GM23248 (cell line): ENCODE measurements around the gene SMIM10L2A. TPM values are rescaled to one million over a fixed set of nuclear protein-coding genes. Genes with fewer than 3 reads are reported as not detected.

ENCODE experiments used
- DNase-seq: peaks from one replicate; pipeline ENCODE4 v3.0.0-alpha.2; 2015
- H2AFZ ChIP-seq: fragments of 200-600 bp; sonication (generic); 2 replicates; pipeline ENCODE4 v1.6.1; 2016; ENCODE audit warnings: antibody characterized with exemption
- H3F3A ChIP-seq: fragments of 200-600 bp; sonication (generic); 2 replicates; pipeline ENCODE4 v1.6.1; 2016; ENCODE audit warnings: mild to moderate bottlenecking, antibody characterized with exemption, mixed run types; ENCODE audit not compliant: insufficient read depth
- H3K27ac ChIP-seq: fragments of 200-600 bp; sonication (generic); 2 replicates; pipeline ENCODE4 v1.5.1; 2016; ENCODE audit warnings: mild to moderate bottlenecking
- H3K27me3 ChIP-seq: fragments of 200-600 bp; sonication (generic); replicated peaks from 2 replicates; pipeline ENCODE4 v1.6.1; 2016; ENCODE audit warnings: mild to moderate bottlenecking; ENCODE audit not compliant: insufficient read depth
- H3K36me3 ChIP-seq: fragments of 200-600 bp; sonication (generic); 2 replicates; pipeline ENCODE4 v1.6.1; 2016; ENCODE audit warnings: low read depth, mild to moderate bottlenecking
- H3K4me1 ChIP-seq: fragments of 200-600 bp; sonication (generic); 2 replicates; pipeline ENCODE4 v1.6.1; 2016; ENCODE audit warnings: mild to moderate bottlenecking; ENCODE audit not compliant: insufficient read depth
- H3K4me2 ChIP-seq: fragments of 200-600 bp; sonication (generic); one replicate; pipeline ENCODE4 v1.6.1; 2016; ENCODE audit warnings: mild to moderate bottlenecking; ENCODE audit not compliant: unreplicated experiment
- H3K4me3 ChIP-seq: fragments of 200-600 bp; sonication (generic); 2 replicates; pipeline ENCODE4 v1.5.1; 2016; ENCODE audit warnings: mild to moderate bottlenecking
- H3K79me2 ChIP-seq: fragments of 200-600 bp; sonication (generic); 2 replicates; pipeline ENCODE4 v1.6.1; 2016; ENCODE audit warnings: mild to moderate bottlenecking; ENCODE audit not compliant: insufficient read depth
- H3K9ac ChIP-seq: fragments of 200-600 bp; sonication (generic); 2 replicates; pipeline ENCODE4 v1.6.1; 2016; ENCODE audit warnings: mild to moderate bottlenecking
- H3K9me2 ChIP-seq: fragments of 200-600 bp; sonication (generic); 2 replicates; pipeline ENCODE4 v1.6.1; 2016; ENCODE audit warnings: mixed run types, mild to moderate bottlenecking, moderate library complexity; ENCODE audit not compliant: insufficient read depth
- H3K9me3 ChIP-seq: fragments of 200-600 bp; sonication (generic); one replicate; pipeline ENCODE4 v1.6.1; 2017; ENCODE audit warnings: low read depth
- H4K20me1 ChIP-seq: fragments of 200-600 bp; sonication (generic); 2 replicates; pipeline ENCODE4 v1.6.0; 2016; ENCODE audit not compliant: insufficient read depth
- EZH2 ChIP-seq: fragments of 200-600 bp; sonication (generic); IDR thresholded peaks from 2 replicates; pipeline ENCODE4 v1.6.1; 2018; ENCODE audit warnings: antibody characterized with exemption, mild to moderate bottlenecking; ENCODE audit not compliant: insufficient read depth, poor library complexity, severe bottlenecking
- EZH2phosphoT487 ChIP-seq: fragments of 200-600 bp; sonication (generic); IDR thresholded peaks from 2 replicates; pipeline ENCODE4 v1.6.1; 2018; ENCODE audit warnings: antibody characterized with exemption, moderate library complexity, mild to moderate bottlenecking, low read depth; ENCODE audit not compliant: insufficient read depth
- WGBS, 2 experiments: methylation state at CpG; one replicate each; pipeline ENCODE4 v1.1.6; 2015 to 2017; ENCODE audit warnings: low lambda C conversion rate in 2 of 2, low coverage in 1 of 2; ENCODE audit errors: missing lambda C conversion rate in 2 of 2; 5-methylcytosine and 5-hydroxymethylcytosine counted together
- in situ Hi-C: fragments of 300-500 bp; cut with MboI; formaldehyde crosslinking; loops from 2 replicates; pipeline ENCODE4 v1.15.0; 2020
- polyA plus RNA-seq: library from polyadenylated mRNA; unstranded; fragments of >200 nt; fragmentation: Nextera tagmentation; extraction: Ambion mirVana; gene quantifications from 2 replicates; pipeline ENCODE4 v1.2.1, GENCODE V29; 2016
- total RNA-seq: library from RNA; depleted of rRNA; stranded (reverse); fragments of >200 nt; shearing (Covaris generic); gene quantifications from 2 replicates; pipeline ENCODE4 v1.2.3, GENCODE V29; 2014

The SMIM10L2A gene
- total and polyA plus RNA-seq, 2 experiments from 2014 or later: not detected

DNA sequence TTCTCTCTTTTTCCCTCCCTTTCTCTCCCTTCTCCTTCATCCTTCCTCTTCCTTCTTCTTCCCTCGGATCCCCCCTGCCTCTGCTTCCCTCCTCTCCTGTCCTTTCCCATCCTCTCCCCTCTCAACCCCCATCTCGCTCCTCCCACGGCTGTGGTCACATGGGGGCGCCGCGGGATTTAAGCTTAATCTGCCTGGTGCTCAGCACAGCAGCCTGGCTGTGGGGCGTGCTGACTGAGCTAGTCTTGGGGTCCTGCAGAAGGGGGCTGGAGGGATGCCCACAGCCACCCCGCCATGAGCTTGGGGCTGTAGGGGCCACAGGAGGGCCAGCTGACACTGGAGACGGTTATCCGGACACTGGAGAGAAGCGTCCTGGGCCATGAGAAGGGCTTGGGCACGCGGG lies 10.7 kb downstream of the SMIM10L2A start:
- Histone ChIP-seq H3K9me2 (no peaks in the 10 kb centered on the region), H3K27ac (no peak overlapping the region), H3K4me3 (no peak overlapping the region), H3K27me3 (no peaks in the 10 kb centered on the region), H3K9me3 (no peaks in the 10 kb centered on the region), H4K20me1 (no peaks in the 10 kb centered on the region), H3K4me2 (no peak overlapping the region), H2AFZ (no peak overlapping the region), H3K79me2 (no peaks in the 10 kb centered on the region), H3K4me1 (no peaks in the 10 kb centered on the region), H3K9ac (no peak overlapping the region), H3K36me3 (no peaks in the 10 kb centered on the region), H3F3A (no peaks in the 10 kb centered on the region)
- TF ChIP-seq EZH2phosphoT487: no peak
- TF ChIP-seq EZH2: no peak
- in situ Hi-C loops: no loop called here
- DNase-seq: no peak
- WGBS, 2 experiments: 38 to 57% methylated on average over 5 to 10 of the region's 13 CpGs

DNA sequence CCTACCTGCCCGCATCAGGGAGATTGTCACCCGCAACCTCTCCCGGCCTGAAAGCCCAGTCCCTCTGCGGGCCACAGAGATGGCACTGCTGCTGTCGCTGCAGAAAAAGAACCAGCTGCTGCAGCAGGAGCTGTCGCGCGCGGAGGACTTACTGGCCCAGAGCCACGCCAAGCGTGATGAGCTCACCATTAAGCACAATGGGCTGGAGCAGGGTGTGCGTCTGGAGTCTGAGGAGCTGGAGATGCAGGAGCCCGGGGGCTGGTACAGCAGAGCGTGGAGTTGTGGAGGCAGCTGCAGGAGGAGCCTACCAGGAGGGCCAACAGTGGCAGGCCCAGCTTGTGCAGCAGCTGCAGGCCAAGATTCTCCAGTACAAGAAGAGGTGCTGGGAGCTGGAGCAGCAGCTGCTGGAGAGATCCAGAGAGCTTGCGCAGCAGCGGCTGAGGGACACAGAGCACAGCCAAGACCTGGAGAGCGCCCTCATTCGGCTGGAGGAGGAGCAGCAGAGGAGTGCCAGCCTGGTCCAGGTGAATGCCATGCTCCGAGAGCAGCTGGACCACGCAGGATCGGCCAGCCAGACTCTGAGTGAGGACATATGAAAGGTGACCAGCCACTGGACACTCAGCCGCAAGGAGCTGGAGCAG lies 11.3 kb downstream of the SMIM10L2A start:
- H4K20me1 ChIP-seq: no peaks in the 10 kb centered on the region
- TF ChIP-seq EZH2phosphoT487 (no peak), EZH2 (no peak)
- no peak overlapping the region for H3K9ac ChIP-seq
- H3K9me3 ChIP-seq: no peaks in the 10 kb centered on the region
- H2AFZ ChIP-seq: no peak overlapping the region
- no peaks in the 10 kb centered on the region for H3K27me3 ChIP-seq
- DNase-seq: no peak
- no peaks in the 10 kb centered on the region for H3F3A ChIP-seq
- in situ Hi-C loops: no loop called here
- H3K4me1 ChIP-seq: no peaks in the 10 kb centered on the region
- H3K4me2 ChIP-seq: no peak overlapping the region
- H3K36me3 ChIP-seq: no peaks in the 10 kb centered on the region
- no peak overlapping the region for H3K4me3 ChIP-seq
- WGBS, 2 experiments: 35 to 49% methylated on average over 11 to 12 of the region's 22 CpGs
- no peak overlapping the region for H3K27ac ChIP-seq
- H3K79me2 ChIP-seq: no peaks in the 10 kb centered on the region
- H3K9me2 ChIP-seq: no peaks in the 10 kb centered on the region

DNA sequence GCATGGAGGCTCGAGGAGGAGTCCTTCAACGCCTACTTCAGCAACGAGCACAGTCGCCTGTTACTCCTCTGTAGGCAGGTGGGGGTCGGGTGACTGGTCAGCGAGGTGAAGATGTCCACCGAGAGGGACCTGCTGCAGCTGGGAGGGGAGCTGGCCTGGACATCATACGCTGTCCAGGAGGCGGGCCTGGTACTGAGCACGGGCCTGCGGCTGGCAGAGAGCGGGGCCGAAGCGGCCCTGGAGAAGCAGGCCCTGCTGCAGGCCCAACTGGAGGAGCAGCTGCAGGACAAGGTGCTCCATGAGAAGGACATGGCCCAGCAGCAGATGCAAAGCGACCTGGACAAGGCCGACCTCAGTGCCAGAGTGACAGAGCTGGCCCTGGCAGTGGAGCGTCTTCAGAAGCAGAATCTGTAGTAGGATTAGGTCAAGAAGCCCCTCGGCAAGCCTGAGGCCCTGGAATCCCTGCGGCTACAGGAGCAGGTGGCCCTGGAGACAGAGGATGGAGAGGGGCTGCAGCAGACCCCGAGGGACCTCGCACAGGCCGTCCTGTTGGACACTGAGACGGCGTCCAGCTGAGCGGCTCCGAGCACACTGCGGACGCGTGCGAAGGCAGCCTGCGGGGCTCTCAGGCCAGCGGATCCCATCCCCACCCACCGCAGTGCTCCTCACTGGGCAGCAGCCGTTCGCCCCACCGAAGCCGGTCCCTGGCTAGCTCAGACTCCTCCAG lies 11.9 kb downstream of the SMIM10L2A start:
- H2AFZ ChIP-seq: no peak overlapping the region
- in situ Hi-C loops: no loop called here
- no peaks in the 10 kb centered on the region for H3K9me3 ChIP-seq
- no peaks in the 10 kb centered on the region for H3K4me1 ChIP-seq
- no peaks in the 10 kb centered on the region for H3K79me2 ChIP-seq
- H3F3A ChIP-seq: no peaks in the 10 kb centered on the region
- H3K9ac ChIP-seq: no peak overlapping the region
- H3K4me2 ChIP-seq: no peak overlapping the region
- no peak for DNase-seq
- no peak overlapping the region for H3K27ac ChIP-seq
- 39 to 53% methylated on average over 3 to 23 of the region's 37 CpGs for WGBS, 2 experiments
- H3K9me2 ChIP-seq: no peaks in the 10 kb centered on the region
- no peak overlapping the region for H3K4me3 ChIP-seq
- H4K20me1 ChIP-seq: no peaks in the 10 kb centered on the region
- H3K27me3 ChIP-seq: no peaks in the 10 kb centered on the region
- H3K36me3 ChIP-seq: no peaks in the 10 kb centered on the region
- TF ChIP-seq EZH2phosphoT487: no peak
- no peak for TF ChIP-seq EZH2

DNA sequence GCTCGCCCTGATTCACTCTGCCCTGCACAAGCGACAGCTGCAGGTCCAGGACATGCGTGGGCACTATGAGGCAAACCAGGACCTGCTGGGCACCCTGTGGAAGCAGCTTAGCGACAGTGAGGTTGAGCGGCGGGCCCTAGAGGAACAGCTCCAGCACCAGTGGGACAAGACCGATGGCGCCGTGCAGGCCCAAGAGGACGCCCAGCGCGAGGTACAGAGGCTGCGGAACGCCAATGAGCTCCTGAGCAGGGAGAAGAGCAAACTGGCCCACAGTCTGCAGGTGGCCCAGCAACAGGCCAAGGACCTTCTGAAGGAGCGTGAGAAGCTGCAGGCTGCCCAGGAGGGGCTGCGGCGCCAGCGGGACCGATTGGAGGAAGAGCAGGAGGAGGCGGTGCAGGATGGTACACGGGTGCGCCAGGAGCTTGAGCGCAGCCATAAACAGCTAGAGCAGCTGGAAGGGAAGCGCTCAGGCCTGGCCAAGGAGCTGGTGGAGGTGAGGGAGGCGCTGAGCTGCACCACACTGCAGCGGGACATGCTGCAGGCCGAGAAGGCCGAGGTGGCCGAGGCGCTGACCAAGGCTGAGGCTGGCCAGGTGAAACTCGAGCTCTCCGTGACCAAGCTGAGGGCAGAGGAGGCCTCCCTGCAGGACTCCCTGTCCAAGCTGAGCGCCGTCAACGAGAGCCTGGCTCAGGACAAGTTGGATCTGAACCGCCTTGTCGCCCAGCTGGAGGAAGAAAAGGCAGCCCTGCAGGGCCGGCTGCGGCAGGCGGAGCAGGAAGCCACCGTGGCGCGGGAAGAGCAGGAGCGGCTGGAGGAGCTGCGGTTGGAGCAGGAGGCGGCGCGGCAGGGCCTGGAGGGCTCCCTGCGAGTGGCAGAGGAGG lies 12.8 kb downstream of the SMIM10L2A start:
- H3K4me1 ChIP-seq: no peaks in the 10 kb centered on the region
- no peaks in the 10 kb centered on the region for H3K36me3 ChIP-seq
- in situ Hi-C loops: no loop called here
- no peaks in the 10 kb centered on the region for H3K9me2 ChIP-seq
- TF ChIP-seq EZH2 (no peak), EZH2phosphoT487 (no peak)
- H2AFZ ChIP-seq: no peak overlapping the region
- no peaks in the 10 kb centered on the region for H4K20me1 ChIP-seq
- H3K79me2 ChIP-seq: no peaks in the 10 kb centered on the region
- H3K9ac ChIP-seq: no peak overlapping the region
- no peaks in the 10 kb centered on the region for H3F3A ChIP-seq
- no peak overlapping the region for H3K4me2 ChIP-seq
- no peaks in the 10 kb centered on the region for H3K27me3 ChIP-seq
- 62 to 86% methylated on average over 22 to 40 of the region's 49 CpGs for WGBS, 2 experiments
- H3K27ac ChIP-seq: no peak overlapping the region
- no peak overlapping the region for H3K4me3 ChIP-seq
- no peaks in the 10 kb centered on the region for H3K9me3 ChIP-seq
- no peak for DNase-seq
